ENCODE results near the gene CTSL.

Gene CTSL

DNA sequence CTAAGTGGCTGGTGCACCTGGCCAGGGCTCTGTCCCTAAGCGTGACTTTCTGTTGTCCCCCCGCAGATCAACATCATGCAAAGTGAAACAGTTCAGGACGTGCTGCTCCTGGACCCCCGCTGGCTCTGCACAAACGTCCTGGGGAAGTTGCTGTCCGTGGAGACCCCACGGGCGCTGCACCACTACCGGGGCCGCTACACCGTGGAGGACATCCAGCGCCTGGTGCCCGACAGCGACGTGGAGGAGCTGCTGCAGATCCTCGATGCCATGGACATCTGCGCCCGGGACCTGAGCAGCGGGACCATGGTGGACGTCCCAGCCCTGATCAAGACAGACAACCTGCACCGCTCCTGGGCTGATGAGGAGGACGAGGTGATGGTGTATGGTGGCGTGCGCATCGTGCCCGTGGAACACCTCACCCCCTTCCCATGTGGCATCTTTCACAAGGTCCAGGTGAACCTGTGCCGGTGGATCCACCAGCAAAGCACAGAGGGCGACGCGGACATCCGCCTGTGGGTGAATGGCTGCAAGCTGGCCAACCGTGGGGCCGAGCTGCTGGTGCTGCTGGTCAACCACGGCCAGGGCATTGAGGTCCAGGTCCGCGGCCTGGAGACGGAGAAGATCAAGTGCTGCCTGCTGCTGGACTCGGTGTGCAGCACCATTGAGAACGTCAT lies 19.7 kb upstream of the CTSL start (continued):
- TF ChIP-seq ZSCAN16 (tag by site-specific recombination; IDR thresholded peaks at IDR 0.05) (no peak), ZNF76 (tag by site-specific recombination; IDR thresholded peaks at IDR 0.05; ENCODE audit: borderline replicate concordance, low read depth) (no peak), ZNF529 (tag by site-specific recombination; IDR thresholded peaks at IDR 0.05; ENCODE audit: insufficient replicate concordance) (no peak), PRDM1 (tag by site-specific recombination; IDR thresholded peaks at IDR 0.05) (no peak)

DNA sequence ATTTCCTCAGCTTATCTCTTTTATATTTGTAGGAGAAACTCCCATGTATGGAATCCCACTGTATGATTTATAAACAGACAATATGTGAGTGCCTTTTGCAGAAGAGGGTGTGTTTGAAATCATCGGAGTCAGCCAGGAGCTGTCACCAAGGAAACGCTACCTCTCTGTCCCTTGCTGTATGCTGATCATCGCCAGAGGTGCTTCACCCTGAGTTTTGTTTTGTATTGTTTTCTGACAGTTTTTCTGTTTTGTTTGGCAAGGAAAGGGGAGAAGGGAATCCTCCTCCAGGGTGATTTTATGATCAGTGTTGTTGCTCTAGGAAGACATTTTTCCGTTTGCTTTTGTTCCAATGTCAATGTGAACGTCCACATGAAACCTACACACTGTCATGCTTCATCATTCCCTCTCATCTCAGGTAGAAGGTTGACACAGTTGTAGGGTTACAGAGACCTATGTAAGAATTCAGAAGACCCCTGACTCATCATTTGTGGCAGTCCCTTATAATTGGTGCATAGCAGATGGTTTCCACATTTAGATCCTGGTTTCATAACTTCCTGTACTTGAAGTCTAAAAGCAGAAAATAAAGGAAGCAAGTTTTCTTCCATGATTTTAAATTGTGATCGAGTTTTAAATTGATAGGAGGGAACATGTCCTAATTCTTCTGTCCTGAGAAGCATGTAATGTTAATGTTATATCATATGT lies 18.0 kb upstream of the CTSL start:
- no peak for TF ChIP-seq TRIM28 (IDR thresholded peaks at IDR 0.05; ENCODE audit: borderline replicate concordance, low read length)
- TF ChIP-seq, protein P1, sequence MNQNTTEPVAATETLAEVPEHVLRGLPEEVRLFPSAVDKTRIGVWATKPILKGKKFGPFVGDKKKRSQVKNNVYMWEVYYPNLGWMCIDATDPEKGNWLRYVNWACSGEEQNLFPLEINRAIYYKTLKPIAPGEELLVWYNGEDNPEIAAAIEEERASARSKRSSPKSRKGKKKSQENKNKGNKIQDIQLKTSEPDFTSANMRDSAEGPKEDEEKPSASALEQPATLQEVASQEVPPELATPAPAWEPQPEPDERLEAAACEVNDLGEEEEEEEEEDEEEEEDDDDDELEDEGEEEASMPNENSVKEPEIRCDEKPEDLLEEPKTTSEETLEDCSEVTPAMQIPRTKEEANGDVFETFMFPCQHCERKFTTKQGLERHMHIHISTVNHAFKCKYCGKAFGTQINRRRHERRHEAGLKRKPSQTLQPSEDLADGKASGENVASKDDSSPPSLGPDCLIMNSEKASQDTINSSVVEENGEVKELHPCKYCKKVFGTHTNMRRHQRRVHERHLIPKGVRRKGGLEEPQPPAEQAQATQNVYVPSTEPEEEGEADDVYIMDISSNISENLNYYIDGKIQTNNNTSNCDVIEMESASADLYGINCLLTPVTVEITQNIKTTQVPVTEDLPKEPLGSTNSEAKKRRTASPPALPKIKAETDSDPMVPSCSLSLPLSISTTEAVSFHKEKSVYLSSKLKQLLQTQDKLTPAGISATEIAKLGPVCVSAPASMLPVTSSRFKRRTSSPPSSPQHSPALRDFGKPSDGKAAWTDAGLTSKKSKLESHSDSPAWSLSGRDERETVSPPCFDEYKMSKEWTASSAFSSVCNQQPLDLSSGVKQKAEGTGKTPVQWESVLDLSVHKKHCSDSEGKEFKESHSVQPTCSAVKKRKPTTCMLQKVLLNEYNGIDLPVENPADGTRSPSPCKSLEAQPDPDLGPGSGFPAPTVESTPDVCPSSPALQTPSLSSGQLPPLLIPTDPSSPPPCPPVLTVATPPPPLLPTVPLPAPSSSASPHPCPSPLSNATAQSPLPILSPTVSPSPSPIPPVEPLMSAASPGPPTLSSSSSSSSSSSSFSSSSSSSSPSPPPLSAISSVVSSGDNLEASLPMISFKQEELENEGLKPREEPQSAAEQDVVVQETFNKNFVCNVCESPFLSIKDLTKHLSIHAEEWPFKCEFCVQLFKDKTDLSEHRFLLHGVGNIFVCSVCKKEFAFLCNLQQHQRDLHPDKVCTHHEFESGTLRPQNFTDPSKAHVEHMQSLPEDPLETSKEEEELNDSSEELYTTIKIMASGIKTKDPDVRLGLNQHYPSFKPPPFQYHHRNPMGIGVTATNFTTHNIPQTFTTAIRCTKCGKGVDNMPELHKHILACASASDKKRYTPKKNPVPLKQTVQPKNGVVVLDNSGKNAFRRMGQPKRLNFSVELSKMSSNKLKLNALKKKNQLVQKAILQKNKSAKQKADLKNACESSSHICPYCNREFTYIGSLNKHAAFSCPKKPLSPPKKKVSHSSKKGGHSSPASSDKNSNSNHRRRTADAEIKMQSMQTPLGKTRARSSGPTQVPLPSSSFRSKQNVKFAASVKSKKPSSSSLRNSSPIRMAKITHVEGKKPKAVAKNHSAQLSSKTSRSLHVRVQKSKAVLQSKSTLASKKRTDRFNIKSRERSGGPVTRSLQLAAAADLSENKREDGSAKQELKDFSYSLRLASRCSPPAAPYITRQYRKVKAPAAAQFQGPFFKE (tag by site-specific recombination; IDR thresholded peaks at IDR 0.05; ENCODE audit: borderline replicate concordance), result no peak
- TF ChIP-seq ZEB2 (tag by site-specific recombination; IDR thresholded peaks at IDR 0.05), result no peak
- ChIA-PET CTCF (no interaction called here), POLR2A (no interaction called here)
- no peak overlapping the region for H3K27ac ChIP-seq (ENCODE audit: extremely low read depth, low read depth, low read length)
- peaks cover 0 to 31% of the 10 kb centered on the region in 2 experiments; a peak in 1 of 3 replicates for H3K36me3 ChIP-seq (ENCODE audit: control insufficient read depth in 2 of 2, insufficient read depth in 1 of 2, low read length in 2 of 2)
- H3K4me3 ChIP-seq (ENCODE audit: low read depth, low read length), result no peak overlapping the region
- no peaks in the 10 kb centered on the region for H3K4me1 ChIP-seq (ENCODE audit: control insufficient read depth, insufficient read depth, low read length)
- no peaks in the 10 kb centered on the region for H3K9me3 ChIP-seq (ENCODE audit: control insufficient read depth, insufficient read depth, low read depth, low read length)

DNA sequence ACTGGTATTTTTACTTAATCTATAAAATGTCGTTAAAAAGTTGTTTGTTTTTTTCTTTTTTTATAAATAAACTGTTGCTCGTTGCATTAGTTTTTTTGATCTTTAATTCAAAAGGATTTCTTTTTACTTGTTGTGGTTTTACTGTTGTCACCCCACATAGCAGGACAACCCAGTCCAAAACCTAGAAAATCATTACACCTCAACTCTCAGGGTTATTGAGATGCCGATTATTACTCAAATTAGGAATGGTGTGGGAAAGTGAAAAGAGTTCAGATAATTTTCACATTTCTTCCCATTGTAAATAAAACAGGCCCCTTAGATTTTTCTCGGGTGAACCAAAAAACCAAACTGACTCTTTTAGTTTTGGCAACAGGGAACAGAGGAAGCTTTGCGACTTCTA lies 17.4 kb upstream of the CTSL start:
- no peak overlapping the region for H3K4me3 ChIP-seq (ENCODE audit: low read depth, low read length)
- H3K4me1 ChIP-seq (ENCODE audit: control insufficient read depth, insufficient read depth, low read length), result no peaks in the 10 kb centered on the region
- H3K36me3 ChIP-seq (ENCODE audit: control insufficient read depth in 2 of 2, insufficient read depth in 1 of 2, low read length in 2 of 2), result peaks cover 0 to 27% of the 10 kb centered on the region in 2 experiments; a peak in 1 of 3 replicates
- TF ChIP-seq, protein P2, sequence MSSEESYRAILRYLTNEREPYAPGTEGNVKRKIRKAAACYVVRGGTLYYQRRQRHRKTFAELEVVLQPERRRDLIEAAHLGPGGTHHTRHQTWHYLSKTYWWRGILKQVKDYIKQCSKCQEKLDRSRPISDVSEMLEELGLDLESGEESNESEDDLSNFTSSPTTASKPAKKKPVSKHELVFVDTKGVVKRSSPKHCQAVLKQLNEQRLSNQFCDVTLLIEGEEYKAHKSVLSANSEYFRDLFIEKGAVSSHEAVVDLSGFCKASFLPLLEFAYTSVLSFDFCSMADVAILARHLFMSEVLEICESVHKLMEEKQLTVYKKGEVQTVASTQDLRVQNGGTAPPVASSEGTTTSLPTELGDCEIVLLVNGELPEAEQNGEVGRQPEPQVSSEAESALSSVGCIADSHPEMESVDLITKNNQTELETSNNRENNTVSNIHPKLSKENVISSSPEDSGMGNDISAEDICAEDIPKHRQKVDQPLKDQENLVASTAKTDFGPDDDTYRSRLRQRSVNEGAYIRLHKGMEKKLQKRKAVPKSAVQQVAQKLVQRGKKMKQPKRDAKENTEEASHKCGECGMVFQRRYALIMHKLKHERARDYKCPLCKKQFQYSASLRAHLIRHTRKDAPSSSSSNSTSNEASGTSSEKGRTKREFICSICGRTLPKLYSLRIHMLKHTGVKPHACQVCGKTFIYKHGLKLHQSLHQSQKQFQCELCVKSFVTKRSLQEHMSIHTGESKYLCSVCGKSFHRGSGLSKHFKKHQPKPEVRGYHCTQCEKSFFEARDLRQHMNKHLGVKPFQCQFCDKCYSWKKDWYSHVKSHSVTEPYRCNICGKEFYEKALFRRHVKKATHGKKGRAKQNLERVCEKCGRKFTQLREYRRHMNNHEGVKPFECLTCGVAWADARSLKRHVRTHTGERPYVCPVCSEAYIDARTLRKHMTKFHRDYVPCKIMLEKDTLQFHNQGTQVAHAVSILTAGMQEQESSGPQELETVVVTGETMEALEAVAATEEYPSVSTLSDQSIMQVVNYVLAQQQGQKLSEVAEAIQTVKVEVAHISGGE (tag by site-specific recombination; conservative IDR thresholded peaks at IDR 0.05; ENCODE audit: low read depth), result no peak
- TF ChIP-seq ZNF302 (tag by site-specific recombination; IDR thresholded peaks at IDR 0.05; ENCODE audit: low read depth) (no peak), ZNF394 (tag by site-specific recombination; IDR thresholded peaks at IDR 0.05; ENCODE audit: borderline replicate concordance) (no peak), ZNF660 (tag by site-specific recombination; IDR thresholded peaks at IDR 0.05) (no peak), ZNF184 (tag by site-specific recombination; IDR thresholded peaks at IDR 0.05) (no peak), ZNF169 (tag by site-specific recombination; IDR thresholded peaks at IDR 0.05) (no peak), ZNF175 (tag by site-specific recombination; IDR thresholded peaks at IDR 0.05) (no peak)
- TF ChIP-seq, protein P3, sequence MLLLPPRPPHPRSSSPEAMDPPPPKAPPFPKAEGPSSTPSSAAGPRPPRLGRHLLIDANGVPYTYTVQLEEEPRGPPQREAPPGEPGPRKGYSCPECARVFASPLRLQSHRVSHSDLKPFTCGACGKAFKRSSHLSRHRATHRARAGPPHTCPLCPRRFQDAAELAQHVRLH (tag by site-specific recombination; IDR thresholded peaks at IDR 0.05), result no peak
- TF ChIP-seq, protein P4, sequence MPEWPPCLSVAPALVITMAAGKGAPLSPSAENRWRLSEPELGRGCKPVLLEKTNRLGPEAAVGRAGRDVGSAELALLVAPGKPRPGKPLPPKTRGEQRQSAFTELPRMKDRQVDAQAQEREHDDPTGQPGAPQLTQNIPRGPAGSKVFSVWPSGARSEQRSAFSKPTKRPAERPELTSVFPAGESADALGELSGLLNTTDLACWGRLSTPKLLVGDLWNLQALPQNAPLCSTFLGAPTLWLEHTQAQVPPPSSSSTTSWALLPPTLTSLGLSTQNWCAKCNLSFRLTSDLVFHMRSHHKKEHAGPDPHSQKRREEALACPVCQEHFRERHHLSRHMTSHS (tag by site-specific recombination; IDR thresholded peaks at IDR 0.05), result no peak
- POLR2A ChIA-PET, result no interaction called here
- no peak overlapping the region for H3K27ac ChIP-seq (ENCODE audit: extremely low read depth, low read depth, low read length)
- no peaks in the 10 kb centered on the region for H3K9me3 ChIP-seq (ENCODE audit: control insufficient read depth, insufficient read depth, low read depth, low read length)
- CTCF ChIA-PET, result interaction anchor here (1.2 kb wide), 1 partner anchor 24 kb away, joined by 3 read pairs; no protein-coding TSS in a partner anchor
